ENCODE data around the gene FAM186B.

DNA sequence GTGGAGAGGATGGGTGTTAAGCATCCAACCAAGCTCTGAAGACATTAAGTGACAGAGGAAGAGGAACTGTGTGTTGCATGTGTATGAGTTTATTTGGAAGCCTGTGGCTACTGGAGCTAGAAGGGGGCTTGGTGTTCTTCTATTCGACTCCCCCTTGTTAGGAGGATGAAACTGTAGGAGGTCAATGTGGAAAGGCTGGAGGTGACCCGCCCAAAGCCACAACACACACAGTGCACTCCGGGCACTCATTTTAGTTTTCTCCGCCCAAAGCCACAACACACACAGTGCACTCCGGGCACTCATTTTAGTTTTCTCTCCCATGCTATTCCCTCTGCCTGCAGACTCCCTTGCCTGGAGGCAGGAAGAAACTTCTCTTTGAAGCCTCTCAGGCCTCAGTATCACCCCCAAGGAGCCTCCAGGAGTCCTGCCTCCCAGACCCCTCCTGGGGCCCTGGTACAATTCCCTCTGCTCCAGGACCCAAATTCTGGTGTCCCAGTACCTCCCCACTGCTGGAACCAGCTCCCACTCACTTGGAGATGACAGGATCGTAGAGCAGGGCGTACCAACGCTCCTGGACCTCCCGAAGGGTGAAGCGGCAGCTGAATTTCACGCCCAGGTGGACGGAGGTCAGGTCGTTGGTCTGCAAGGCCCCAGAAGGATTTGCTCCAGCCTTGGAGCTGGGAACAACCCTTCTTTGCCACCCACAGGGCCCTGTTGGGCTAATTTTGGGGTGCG is 41.3 kb downstream of the FAM186B start:
- TF ChIP-seq ZNF44 (CRISPR knock-in tag; IDR thresholded peaks at IDR 0.05) (no peak), EP300 (IDR thresholded peaks at IDR 0.05; ENCODE audit: low read depth in 2 of 2, low read length in 2 of 2) (no peak), EP300 (CRISPR knock-in tag; IDR thresholded peaks at IDR 0.05; ENCODE audit: borderline replicate concordance) (no peak), JUN (CRISPR knock-in tag; IDR thresholded peaks at IDR 0.05) (no peak), ZBTB1 (CRISPR knock-in tag; IDR thresholded peaks at IDR 0.05; ENCODE audit: borderline replicate concordance) (no peak), ZNF720 (CRISPR knock-in tag; IDR thresholded peaks at IDR 0.05) (no peak), KAT8 (CRISPR knock-in tag; IDR thresholded peaks at IDR 0.05) (no peak), MXI1 (IDR thresholded peaks at IDR 0.05; ENCODE audit: borderline replicate concordance, low read depth, low read length) (no peak), ZZZ3 (CRISPR knock-in tag; IDR thresholded peaks at IDR 0.05; ENCODE audit: borderline replicate concordance) (no peak)
- TF ChIP-seq, protein P1, sequence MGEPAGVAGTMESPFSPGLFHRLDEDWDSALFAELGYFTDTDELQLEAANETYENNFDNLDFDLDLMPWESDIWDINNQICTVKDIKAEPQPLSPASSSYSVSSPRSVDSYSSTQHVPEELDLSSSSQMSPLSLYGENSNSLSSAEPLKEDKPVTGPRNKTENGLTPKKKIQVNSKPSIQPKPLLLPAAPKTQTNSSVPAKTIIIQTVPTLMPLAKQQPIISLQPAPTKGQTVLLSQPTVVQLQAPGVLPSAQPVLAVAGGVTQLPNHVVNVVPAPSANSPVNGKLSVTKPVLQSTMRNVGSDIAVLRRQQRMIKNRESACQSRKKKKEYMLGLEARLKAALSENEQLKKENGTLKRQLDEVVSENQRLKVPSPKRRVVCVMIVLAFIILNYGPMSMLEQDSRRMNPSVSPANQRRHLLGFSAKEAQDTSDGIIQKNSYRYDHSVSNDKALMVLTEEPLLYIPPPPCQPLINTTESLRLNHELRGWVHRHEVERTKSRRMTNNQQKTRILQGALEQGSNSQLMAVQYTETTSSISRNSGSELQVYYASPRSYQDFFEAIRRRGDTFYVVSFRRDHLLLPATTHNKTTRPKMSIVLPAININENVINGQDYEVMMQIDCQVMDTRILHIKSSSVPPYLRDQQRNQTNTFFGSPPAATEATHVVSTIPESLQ (CRISPR knock-in tag; conservative IDR thresholded peaks at IDR 0.05), result no peak
- TF ChIP-seq, protein P2, sequence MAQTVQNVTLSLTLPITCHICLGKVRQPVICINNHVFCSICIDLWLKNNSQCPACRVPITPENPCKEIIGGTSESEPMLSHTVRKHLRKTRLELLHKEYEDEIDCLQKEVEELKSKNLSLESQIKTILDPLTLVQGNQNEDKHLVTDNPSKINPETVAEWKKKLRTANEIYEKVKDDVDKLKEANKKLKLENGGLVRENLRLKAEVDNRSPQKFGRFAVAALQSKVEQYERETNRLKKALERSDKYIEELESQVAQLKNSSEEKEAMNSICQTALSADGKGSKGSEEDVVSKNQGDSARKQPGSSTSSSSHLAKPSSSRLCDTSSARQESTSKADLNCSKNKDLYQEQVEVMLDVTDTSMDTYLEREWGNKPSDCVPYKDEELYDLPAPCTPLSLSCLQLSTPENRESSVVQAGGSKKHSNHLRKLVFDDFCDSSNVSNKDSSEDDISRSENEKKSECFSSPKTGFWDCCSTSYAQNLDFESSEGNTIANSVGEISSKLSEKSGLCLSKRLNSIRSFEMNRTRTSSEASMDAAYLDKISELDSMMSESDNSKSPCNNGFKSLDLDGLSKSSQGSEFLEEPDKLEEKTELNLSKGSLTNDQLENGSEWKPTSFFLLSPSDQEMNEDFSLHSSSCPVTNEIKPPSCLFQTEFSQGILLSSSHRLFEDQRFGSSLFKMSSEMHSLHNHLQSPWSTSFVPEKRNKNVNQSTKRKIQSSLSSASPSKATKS (CRISPR knock-in tag; IDR thresholded peaks at IDR 0.05), result no peak
- TF ChIP-seq, protein P3, sequence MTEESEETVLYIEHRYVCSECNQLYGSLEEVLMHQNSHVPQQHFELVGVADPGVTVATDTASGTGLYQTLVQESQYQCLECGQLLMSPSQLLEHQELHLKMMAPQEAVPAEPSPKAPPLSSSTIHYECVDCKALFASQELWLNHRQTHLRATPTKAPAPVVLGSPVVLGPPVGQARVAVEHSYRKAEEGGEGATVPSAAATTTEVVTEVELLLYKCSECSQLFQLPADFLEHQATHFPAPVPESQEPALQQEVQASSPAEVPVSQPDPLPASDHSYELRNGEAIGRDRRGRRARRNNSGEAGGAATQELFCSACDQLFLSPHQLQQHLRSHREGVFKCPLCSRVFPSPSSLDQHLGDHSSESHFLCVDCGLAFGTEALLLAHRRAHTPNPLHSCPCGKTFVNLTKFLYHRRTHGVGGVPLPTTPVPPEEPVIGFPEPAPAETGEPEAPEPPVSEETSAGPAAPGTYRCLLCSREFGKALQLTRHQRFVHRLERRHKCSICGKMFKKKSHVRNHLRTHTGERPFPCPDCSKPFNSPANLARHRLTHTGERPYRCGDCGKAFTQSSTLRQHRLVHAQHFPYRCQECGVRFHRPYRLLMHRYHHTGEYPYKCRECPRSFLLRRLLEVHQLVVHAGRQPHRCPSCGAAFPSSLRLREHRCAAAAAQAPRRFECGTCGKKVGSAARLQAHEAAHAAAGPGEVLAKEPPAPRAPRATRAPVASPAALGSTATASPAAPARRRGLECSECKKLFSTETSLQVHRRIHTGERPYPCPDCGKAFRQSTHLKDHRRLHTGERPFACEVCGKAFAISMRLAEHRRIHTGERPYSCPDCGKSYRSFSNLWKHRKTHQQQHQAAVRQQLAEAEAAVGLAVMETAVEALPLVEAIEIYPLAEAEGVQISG (CRISPR knock-in tag; IDR thresholded peaks at IDR 0.05), result no peak
